Stomach smooth muscle (tissue), 2 donors: Measurements from ENCODE around the gene PTPN5.
"Not testable (repeated sequence)": the region's sequence is repeated elsewhere in the genome, so short reads cannot be mapped to it uniquely, and the experiment has no call there.

Experiments used
- H3K27ac ChIP-seq: one replicate; pipeline ENCODE4 v1.7.0; 2013; ENCODE audit warnings: mild to moderate bottlenecking, low read length, inconsistent platforms
- H3K27me3 ChIP-seq, 2 donors: one replicate each; pipeline ENCODE4 v1.7.0; 2013; ENCODE audit warnings: low read length in 2 of 2; ENCODE audit not compliant: insufficient read depth in 2 of 2, control insufficient read depth in 1 of 2
- H3K36me3 ChIP-seq, 2 donors: one replicate each; pipeline ENCODE4 v1.7.0; 2013; ENCODE audit warnings: low read length in 2 of 2; ENCODE audit not compliant: control insufficient read depth in 2 of 2, insufficient read depth in 2 of 2
- H3K4me1 ChIP-seq: one replicate; pipeline ENCODE4 v1.7.0; 2013; ENCODE audit warnings: low read length; ENCODE audit not compliant: control insufficient read depth, insufficient read depth
- H3K4me3 ChIP-seq, 2 donors: one replicate each; pipeline ENCODE4 v1.7.0; 2013; ENCODE audit warnings: low read length in 2 of 2
- H3K9ac ChIP-seq, 2 donors: one replicate each; pipeline ENCODE4 v1.7.0; 2013; ENCODE audit warnings: low read length in 2 of 2, mild to moderate bottlenecking in 1 of 2
- H3K9me3 ChIP-seq, 2 donors: one replicate each; pipeline ENCODE4 v1.7.0; 2013; ENCODE audit warnings: low read length in 2 of 2; ENCODE audit not compliant: control insufficient read depth in 2 of 2
- donor health status: healthy.
- donor health status: Pancreatic carcinoma.

Gene PTPN5

GRCh38 chr11:18700375-18700774, 91.2 kb downstream of the PTPN5 start:
- H3K9me3 ChIP-seq: no peaks in the 10 kb centered on the region
- peak overlapping the region in 1 of 2 donors; percentile 22 for H3K4me3 ChIP-seq
- peaks cover 7 to 8% of the 10 kb centered on the region in 2 donors for H3K36me3 ChIP-seq
- no peak overlapping the region for H3K27ac ChIP-seq
- peaks cover 15% of the 10 kb centered on the region for H3K4me1 ChIP-seq
- H3K9ac ChIP-seq: no peak overlapping the region
- H3K27me3 ChIP-seq: no peaks in the 10 kb centered on the region

GRCh38 chr11:18699848-18700261, 91.7 kb downstream of the PTPN5 start:
- H3K4me1 ChIP-seq: peaks cover 12% of the 10 kb centered on the region
- no peaks in the 10 kb centered on the region for H3K27me3 ChIP-seq
- peak overlapping the region in 1 of 2 donors; percentile 82 for H3K4me3 ChIP-seq
- H3K36me3 ChIP-seq: peaks cover 7 to 8% of the 10 kb centered on the region in 2 donors
- H3K9ac ChIP-seq: peak overlapping the region in 1 of 2 donors; percentile 47
- H3K27ac ChIP-seq: no peak overlapping the region
- no peaks in the 10 kb centered on the region for H3K9me3 ChIP-seq

GRCh38 chr11:18699269-18699596, 92.4 kb downstream of the PTPN5 start:
- Histone ChIP-seq H3K4me1 (peaks cover 12% of the 10 kb centered on the region), H3K9me3 (no peaks in the 10 kb centered on the region), H3K27ac (no peak overlapping the region), H3K4me3 (peak overlapping the region; percentile 40 to 82), H3K27me3 (no peaks in the 10 kb centered on the region), H3K9ac (peak overlapping the region; percentile 47 to 57), H3K36me3 (peaks cover 7 to 8% of the 10 kb centered on the region in 2 donors)

GRCh38 chr11:18698341-18699268, 93.0 kb downstream of the PTPN5 start, which contains the start of gene TMEM86A:
Gene TMEM86A, plus strand, starts transcription at chr11:18698779. Its CDS starts 108 bp downstream, at chr11:18698887.
- Histone ChIP-seq H3K36me3 (peaks cover 7 to 8% of the 10 kb centered on the region in 2 donors), H3K4me1 (peaks cover 12% of the 10 kb centered on the region), H3K27me3 (no peaks in the 10 kb centered on the region), H3K9me3 (no peaks in the 10 kb centered on the region), H3K9ac (peak within 1 kb of the TSS; percentile 57 to 58), H3K4me3 (peak within 1 kb of the TSS; percentile 40 to 82), H3K27ac (peak within 1 kb of the TSS; percentile 62)

GRCh38 chr11:18697576-18697975, 94.0 kb downstream of the PTPN5 start:
- Histone ChIP-seq H3K4me3 (no peak overlapping the region), H3K36me3 (peaks cover 4 to 8% of the 10 kb centered on the region in 2 donors), H3K27ac (no peak overlapping the region), H3K27me3 (no peaks in the 10 kb centered on the region), H3K9me3 (no peaks in the 10 kb centered on the region), H3K9ac (no peak overlapping the region), H3K4me1 (peaks cover 12% of the 10 kb centered on the region)

GRCh38 chr11:18696638-18697225, 94.9 kb downstream of the PTPN5 start:
- Histone ChIP-seq H3K9ac (no peak overlapping the region), H3K36me3 (peaks cover under 1 to 3% of the 10 kb centered on the region in 2 donors), H3K27me3 (no peaks in the 10 kb centered on the region), H3K4me1 (peaks cover 12% of the 10 kb centered on the region), H3K27ac (no peak overlapping the region), H3K4me3 (no peak overlapping the region), H3K9me3 (no peaks in the 10 kb centered on the region)

- H3K27ac ChIP-seq: no peak overlapping the region
- peaks cover 1% of the 10 kb centered on the region for H3K4me1 ChIP-seq
- H3K27me3 ChIP-seq: no peaks in the 10 kb centered on the region
- no peaks in the 10 kb centered on the region for H3K9me3 ChIP-seq
- no peaks in the 10 kb centered on the region for H3K36me3 ChIP-seq
- H3K9ac ChIP-seq: no peak overlapping the region
- no peak overlapping the region for H3K4me3 ChIP-seq
These were observed 98.4 kb downstream of the PTPN5 start for GRCh38 chr11:18692941-18693760.

GRCh38 chr11:18691467-18692140, 100.0 kb downstream of the PTPN5 start:
- not testable (repeated sequence) for H3K36me3 ChIP-seq, H3K9ac ChIP-seq, H3K27ac ChIP-seq, H3K27me3 ChIP-seq, H3K4me1 ChIP-seq, H3K4me3 ChIP-seq, H3K9me3 ChIP-seq

GRCh38 chr11:18684267-18684666, 107.3 kb downstream of the PTPN5 start:
- H3K4me3 ChIP-seq: no peak overlapping the region
- H3K27me3 ChIP-seq: no peaks in the 10 kb centered on the region
- H3K9ac ChIP-seq: no peak overlapping the region
- H3K27ac ChIP-seq: no peak overlapping the region
- H3K9me3 ChIP-seq: no peaks in the 10 kb centered on the region
- no peaks in the 10 kb centered on the region for H3K36me3 ChIP-seq
- H3K4me1 ChIP-seq: no peaks in the 10 kb centered on the region

GRCh38 chr11:18682466-18682865, 109.1 kb downstream of the PTPN5 start:
- Histone ChIP-seq H3K4me3 (no peak overlapping the region), H3K27me3 (no peaks in the 10 kb centered on the region), H3K27ac (no peak overlapping the region), H3K4me1 (no peaks in the 10 kb centered on the region), H3K9ac (no peak overlapping the region), H3K9me3 (no peaks in the 10 kb centered on the region), H3K36me3 (no peaks in the 10 kb centered on the region)
